SK-N-SH treated with all-trans-retinoic acid at 6 μM for 48 hours (cell line): ENCODE data around the gene KATNA1.

Source experiments
- BACH2 ChIP-seq: fragments of 250-450 bp; sonication (Bioruptor Pico); IDR thresholded peaks from 2 replicates; pipeline ENCODE4 v1.9.0; 2021; ENCODE audit warnings: mild to moderate bottlenecking, borderline replicate concordance
- CREB5 ChIP-seq: fragments of 250-450 bp; sonication (Bioruptor Pico); IDR thresholded peaks from 2 replicates; pipeline ENCODE4 v1.5.1; 2020; ENCODE audit warnings: low read depth, mild to moderate bottlenecking, moderate library complexity
- ESRRG ChIP-seq: fragments of 250-450 bp; sonication (Bioruptor Pico); IDR thresholded peaks from 2 replicates; pipeline ENCODE4 v1.6.1; 2021; ENCODE audit warnings: mild to moderate bottlenecking
- OSR1 ChIP-seq: fragments of 250-450 bp; sonication (Bioruptor Pico); IDR thresholded peaks from 2 replicates; pipeline ENCODE4 v1.8.0; 2022; ENCODE audit warnings: moderate library complexity, mild to moderate bottlenecking, inconsistent platforms
- ZNF8 ChIP-seq: fragments of 450-650 bp; formaldehyde crosslinking; IDR thresholded peaks from 2 replicates; pipeline ENCODE4 v1.5.0; 2020; ENCODE audit warnings: mild to moderate bottlenecking, moderate library complexity

- TF ChIP-seq ESRRG (CRISPR knock-in tag) (no peak), ZNF8 (CRISPR knock-in tag) (no peak), OSR1 (CRISPR knock-in tag) (no peak), BACH2 (CRISPR knock-in tag) (no peak), CREB5 (CRISPR knock-in tag) (no peak)
Measured at GRCh38 chr6:149586149-149586548, 62.4 kb downstream of the KATNA1 start.
